Glomerular endothelial cell (primary cell): ENCODE results near the gene THBS1. TPM values are rescaled to one million over a fixed set of nuclear protein-coding genes. Genes with fewer than 3 reads are reported as not detected.
A peak's percentile ranks its signal among the peaks of the same experiment; 100 is the strongest.

ENCODE experiments used
- DNase-seq: peaks from one replicate; pipeline ENCODE4 v3.0.0-alpha.2; 2011; ENCODE audit warnings: low read depth, low spot score; ENCODE audit errors: extremely low read depth
- total RNA-seq: library from RNA; depleted of rRNA; stranded (reverse); fragments of >200 nt; gene quantifications from 2 replicates; pipeline ENCODE4 v1.2.3, GENCODE V29; 2015

Gene THBS1
- total RNA-seq, 1 donor from 2014 or later = 4,309 TPM

DNA sequence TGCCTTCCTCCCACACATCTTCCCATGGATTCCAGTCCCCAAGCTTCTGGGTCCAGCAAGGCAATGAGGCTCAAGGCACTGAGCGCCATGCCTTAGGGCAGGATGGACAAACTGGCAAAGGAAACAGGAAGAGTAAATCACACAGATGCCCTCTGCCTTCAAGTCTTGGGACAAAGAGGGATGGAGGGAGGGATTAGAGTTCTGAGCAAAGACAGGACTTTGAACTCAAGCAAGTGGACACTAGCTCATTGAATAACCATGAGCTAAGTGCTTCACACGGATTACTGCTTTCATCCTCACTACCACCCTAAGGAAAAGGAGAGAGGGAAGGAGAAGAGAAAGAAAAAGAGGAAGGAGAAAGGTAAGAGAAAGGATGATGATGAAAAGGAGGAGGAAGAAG, 7.6 kb upstream of the THBS1 start:
- no peak for DNase-seq

GRCh38 chr15:39573844-39574243, 7.0 kb upstream of the THBS1 start:
- no peak for DNase-seq

GRCh38 chr15:39574427-39574826, 6.5 kb upstream of the THBS1 start:
- no peak for DNase-seq

GRCh38 chr15:39575180-39575579, 5.7 kb upstream of the THBS1 start:
- no peak for DNase-seq

GRCh38 chr15:39578851-39579486, 1.9 kb upstream of the THBS1 start:
- DNase-seq = peak; percentile 31

DNA sequence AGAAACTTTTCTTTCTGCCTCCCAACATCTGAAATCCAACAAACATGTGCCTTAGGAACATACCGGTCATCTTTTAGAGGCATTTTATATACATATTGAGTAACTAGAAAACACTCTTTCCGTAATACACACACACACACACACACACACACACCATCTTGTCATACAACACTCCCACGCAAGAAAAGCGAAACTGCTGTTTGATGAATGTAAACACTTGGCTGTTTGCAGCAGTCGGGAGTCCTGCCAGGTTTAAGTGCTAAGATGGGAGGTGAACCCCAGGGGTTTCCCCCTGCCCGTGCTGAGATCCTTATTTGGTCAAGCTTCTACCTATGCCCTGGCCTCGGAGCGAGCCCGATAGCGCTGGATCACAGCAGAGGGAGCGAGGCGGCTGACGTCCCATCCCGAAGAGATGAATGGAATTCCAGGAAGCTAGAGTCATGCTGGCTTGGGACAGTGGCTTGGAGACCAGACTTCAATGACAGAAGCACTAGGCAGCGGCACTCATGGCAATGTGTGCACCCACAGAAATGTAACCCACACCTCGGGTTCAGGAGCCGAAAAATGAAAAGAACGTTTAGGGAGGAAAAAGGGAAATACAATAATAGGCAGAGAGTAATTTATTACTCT, 1.3 kb upstream of the THBS1 start:
- peak; percentile 97 for DNase-seq

- no peak for DNase-seq
Measured at GRCh38 chr15:39580117-39580484, 778 bp upstream of the THBS1 start.

DNA sequence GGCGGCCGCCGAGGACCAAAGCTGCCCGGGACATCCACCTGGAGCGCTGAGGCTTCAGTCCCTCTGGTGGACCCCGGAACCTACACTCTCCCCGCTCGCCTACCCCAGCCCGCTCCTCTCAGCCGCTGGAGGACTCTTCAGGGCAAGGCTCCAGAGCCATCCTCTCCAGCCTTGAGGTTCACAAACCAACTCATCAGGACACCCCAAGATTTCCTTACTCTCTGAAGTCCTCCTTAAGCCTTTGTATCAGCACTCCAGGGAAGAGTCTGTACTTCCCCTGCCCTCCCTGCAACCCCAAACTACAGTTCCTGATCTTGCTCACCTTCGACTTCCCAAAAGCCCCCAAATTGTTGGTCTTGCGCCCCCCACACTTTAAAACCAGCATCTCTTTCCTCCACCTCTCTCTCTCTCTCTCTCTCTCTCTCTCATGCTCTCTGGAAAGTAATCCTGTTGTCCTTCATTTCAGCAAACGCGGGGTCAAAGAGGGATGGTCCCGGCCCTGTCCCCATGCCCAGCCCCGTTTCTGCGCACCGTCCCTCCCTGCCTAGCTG, 438 bp downstream of the THBS1 start:
- peak; percentile 9 for DNase-seq

DNA sequence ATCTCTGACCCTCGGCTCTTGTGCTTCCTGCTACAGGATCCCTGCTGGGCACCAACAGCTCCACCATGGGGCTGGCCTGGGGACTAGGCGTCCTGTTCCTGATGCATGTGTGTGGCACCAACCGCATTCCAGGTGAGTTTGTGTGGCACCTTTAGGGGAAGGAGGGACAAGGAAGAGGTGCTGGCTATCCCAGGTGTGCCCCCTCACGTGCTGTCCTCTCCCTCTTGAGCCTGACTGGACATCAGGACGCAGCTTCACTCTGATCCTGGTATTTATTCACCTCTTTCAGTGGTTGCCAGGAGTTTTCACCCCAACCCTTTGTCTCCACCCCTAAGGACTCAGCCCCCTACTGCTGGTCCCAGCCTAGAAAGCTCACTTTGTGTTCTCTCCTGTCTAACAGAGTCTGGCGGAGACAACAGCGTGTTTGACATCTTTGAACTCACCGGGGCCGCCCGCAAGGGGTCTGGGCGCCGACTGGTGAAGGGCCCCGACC, 960 bp downstream of the THBS1 start:
- peak; percentile 10 for DNase-seq

- DNase-seq = peak; percentile 5
Measured at GRCh38 chr15:39582286-39582976, 1.6 kb downstream of the THBS1 start.

DNA sequence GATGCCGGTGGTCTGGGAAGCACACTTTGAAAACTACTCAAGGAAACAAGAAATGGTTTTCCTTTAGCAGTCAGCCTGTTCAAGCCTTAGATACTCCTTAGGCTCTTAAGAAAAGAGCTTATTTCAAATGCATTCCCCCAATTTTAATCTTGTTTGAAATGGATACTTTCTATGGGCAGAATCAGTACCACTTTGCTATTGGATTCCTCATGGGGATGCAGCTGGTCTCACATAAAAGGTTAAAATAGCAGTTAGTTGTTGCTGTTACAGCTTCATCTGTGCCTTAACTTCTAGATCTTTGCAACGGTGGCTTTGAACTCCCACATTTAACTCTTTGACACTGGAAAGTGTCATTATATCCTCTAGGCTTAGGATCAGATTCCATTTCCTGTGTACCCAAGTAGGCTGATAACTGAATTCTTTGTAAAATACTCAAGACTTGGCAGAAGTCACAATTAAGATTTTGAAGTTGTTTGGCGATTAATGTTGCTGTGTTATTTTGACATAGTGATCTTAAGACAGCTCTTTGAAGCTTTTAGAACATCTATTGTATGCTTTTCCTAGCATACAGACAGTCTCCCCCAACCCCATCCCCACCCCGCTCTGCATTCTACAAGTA, 2.2 kb downstream of the THBS1 start:
- peak; percentile 41 for DNase-seq

DNA sequence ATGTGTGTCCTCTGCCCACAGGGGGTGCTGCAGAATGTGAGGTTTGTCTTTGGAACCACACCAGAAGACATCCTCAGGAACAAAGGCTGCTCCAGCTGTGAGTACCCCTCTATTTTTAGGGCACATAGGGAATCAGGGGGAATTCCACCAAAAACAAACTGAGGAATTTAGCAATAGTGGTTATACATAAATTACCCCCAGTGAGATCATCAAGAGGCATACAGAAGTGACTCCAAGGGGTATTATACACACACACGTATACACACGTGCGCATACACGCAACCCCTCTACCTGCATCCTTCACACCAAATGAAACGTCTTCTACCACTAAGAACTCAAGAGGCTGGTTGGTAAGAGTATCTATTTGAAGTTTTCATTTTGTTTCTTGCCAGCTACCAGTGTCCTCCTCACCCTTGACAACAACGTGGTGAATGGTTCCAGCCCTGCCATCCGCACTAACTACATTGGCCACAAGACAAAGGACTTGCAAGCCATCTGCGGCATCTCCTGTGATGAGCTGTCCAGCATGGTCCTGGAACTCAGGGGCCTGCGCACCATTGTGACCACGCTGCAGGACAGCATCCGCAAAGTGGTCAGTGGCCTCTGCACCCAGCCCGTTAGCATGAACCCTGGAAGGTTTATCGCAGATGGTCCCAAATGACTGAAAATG, 2.9 kb downstream of the THBS1 start:
- peak; percentile 36 for DNase-seq

DNA sequence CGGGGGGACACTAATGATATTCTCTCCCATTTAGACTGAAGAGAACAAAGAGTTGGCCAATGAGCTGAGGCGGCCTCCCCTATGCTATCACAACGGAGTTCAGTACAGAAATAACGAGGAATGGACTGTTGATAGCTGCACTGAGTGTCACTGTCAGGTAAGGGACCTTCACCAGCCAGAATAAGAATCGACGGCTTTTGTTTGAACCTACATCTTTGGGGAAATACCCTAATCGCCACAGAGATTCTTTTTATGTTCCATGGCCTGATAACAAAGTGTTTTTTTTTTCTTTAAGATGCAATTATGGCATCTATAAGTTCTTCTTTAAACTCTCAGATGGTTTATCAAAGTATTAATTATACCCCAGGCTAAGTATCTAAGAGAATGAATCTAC, 3.4 kb downstream of the THBS1 start:
- DNase-seq = peak; percentile 36

- peak; percentile 33 for DNase-seq
Measured at GRCh38 chr15:39584662-39585388, 3.9 kb downstream of the THBS1 start.

DNA sequence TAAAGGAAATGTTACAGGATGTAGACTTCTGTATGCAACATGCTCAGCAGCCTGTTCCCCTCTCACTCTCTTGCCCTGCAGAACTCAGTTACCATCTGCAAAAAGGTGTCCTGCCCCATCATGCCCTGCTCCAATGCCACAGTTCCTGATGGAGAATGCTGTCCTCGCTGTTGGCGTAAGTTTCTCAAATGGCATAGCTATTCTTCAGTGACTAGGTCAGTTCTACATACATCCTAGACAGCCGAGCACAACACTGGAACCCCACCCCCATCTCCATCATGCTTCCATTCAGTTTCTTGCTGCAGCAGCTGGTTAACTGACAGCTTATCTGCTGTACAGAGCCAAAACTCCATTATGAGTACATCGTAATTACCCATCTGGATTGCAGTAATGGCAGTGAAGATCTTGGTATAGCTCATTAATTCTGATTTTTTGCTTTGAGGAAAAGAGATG, 4.5 kb downstream of the THBS1 start:
- peak; percentile 39 for DNase-seq

DNA sequence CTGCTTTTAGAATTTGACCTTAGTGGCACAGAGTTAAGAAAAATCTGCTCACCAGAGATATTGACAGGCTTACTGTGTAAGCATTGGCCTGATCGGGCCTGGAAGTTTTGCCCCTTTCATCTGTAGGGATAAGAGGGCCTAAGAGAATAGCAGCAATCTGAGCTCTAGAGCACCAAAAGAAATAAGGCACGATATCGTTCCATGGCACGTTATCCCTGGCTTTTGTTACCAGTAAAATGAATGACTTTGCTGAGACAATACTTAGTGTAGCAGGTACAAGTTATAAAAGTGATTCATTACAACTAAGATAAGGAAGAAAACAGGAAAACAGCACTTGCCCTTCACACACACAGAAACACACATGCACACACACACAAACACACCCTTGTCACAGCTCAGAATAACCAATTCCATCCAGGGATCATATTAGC, 5.0 kb downstream of the THBS1 start:
- peak; percentile 36 for DNase-seq

DNA sequence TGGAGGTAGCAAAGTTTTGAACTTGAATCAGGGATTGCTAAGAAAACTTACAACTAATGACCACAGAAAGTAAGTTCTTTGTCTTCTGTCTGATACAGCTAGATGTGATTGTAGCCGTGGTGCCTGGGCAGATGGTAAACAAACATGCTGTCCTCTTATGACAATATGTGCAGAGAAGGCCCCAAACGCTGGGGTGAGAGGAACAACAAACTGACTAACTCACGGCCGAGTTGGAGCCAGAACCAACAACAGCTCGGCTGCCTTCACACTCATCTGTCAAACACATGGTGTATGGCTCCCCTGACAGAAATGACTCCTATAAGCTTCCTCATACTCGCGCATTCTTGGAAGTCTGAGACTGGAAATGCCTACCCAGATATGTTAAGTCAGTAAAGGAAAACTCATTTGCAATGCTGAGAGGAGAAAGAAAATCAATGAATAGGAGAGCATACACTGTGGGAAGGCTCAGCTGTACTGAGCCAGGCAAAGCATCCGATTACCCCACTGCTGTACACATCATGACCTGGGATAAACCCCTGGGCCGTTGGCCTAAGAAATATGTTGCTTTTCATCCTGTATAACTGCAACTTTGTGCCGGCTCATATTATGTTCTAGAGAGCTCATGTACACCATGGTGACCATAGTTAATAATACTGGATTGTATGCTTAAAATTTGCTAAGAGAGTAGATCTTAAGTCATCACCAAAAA, 5.7 kb downstream of the THBS1 start:
- DNase-seq = peak; percentile 37

GRCh38 chr15:39587096-39587721, 6.3 kb downstream of the THBS1 start:
- peak; percentile 45 for DNase-seq
